ENCODE measurements around the gene NDUFA8.

- TF ChIP-seq POLR2A (IDR thresholded peaks at IDR 0.05): no peak
- TF ChIP-seq POLR2AphosphoS5 (IDR thresholded peaks at IDR 0.05): no peak
- TF ChIP-seq CTCF (IDR thresholded peaks at IDR 0.05): no peak
Measured at GRCh38 chr9:122204491-122204890, 44.9 kb upstream of the NDUFA8 start.
